Subcutaneous adipose tissue (tissue), 4 donors: Measurements from ENCODE around the gene CACNA1E. TPM values are rescaled to one million over a fixed set of nuclear protein-coding genes. Genes with fewer than 3 reads are reported as not detected.

Experiments used
- total RNA-seq, 4 donors: library from RNA; depleted of rRNA; stranded (reverse); fragments of >200 nt; gene quantifications; one replicate each; pipeline ENCODE4 v1.1.0, GENCODE V29; 2016
- TF ChIP-seq, protein P1 (sequence below): fragments of 450-650 bp; IDR thresholded peaks from one replicate; pipeline ENCODE4 v1.5.1; 2016; ENCODE audit warnings: low read depth, mild to moderate bottlenecking, control low read depth, antibody characterized with exemption, moderate library complexity

Gene CACNA1E
- total RNA-seq, 4 donors from 2014 or later = 0.16 to 0.19 TPM; not detected in 2

- TF ChIP-seq, protein P1, sequence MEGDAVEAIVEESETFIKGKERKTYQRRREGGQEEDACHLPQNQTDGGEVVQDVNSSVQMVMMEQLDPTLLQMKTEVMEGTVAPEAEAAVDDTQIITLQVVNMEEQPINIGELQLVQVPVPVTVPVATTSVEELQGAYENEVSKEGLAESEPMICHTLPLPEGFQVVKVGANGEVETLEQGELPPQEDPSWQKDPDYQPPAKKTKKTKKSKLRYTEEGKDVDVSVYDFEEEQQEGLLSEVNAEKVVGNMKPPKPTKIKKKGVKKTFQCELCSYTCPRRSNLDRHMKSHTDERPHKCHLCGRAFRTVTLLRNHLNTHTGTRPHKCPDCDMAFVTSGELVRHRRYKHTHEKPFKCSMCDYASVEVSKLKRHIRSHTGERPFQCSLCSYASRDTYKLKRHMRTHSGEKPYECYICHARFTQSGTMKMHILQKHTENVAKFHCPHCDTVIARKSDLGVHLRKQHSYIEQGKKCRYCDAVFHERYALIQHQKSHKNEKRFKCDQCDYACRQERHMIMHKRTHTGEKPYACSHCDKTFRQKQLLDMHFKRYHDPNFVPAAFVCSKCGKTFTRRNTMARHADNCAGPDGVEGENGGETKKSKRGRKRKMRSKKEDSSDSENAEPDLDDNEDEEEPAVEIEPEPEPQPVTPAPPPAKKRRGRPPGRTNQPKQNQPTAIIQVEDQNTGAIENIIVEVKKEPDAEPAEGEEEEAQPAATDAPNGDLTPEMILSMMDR = no peak
Measured at GRCh38 chr1:181583598-181583997, 100.3 kb downstream of the CACNA1E start.

DNA sequence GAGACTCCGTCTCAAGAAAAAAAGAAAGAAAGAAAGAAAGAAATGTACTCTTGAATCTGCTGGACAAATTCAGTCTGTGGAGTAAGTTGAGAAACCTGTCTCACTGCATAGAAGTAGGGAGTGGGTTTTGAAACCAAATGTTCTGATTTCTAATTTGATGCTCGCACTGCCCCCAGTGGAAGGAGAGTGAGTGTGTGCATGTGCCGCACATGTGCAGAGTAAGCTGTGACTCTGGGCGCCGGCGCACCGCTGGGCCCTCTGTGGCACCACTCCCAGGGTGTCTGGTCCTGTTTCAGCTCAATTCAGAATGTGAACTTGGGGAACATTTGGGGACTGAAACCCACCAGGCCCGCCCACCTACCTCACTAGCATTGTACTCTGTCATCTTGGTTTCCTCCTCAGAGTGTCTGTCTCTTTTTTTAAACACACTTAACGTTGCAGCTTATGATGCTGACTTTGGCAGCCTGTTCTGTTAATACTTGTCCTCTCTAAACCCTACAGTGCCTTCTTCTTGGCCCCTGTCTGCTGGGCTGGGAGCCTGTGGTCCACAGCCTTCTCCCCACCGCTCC lies 104.6 kb downstream of the CACNA1E start:
- TF ChIP-seq, protein P1 = no peak

DNA sequence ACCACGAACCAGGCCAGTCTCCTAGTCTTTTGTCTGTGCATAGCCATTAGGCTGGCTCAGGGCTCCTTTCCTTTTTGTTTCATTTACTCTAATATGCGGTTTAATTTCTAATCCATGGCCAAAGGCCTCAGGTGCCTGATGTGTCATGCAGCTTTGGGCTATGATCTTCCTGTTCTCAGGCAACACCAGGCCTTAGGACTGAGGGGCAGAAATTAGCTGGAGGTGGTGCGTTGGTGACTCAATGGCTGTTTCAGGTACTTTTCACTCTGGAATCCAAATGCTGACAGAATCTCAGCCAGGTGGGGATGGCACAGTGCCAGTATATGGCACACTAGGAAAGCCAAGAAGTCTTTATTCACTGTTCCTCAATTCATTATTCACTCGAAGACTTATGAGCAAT lies 105.3 kb downstream of the CACNA1E start:
- TF ChIP-seq, protein P1 = no peak

- TF ChIP-seq, protein P1 = no peak
Measured at GRCh38 chr1:181592255-181592859, 109.0 kb downstream of the CACNA1E start.

DNA sequence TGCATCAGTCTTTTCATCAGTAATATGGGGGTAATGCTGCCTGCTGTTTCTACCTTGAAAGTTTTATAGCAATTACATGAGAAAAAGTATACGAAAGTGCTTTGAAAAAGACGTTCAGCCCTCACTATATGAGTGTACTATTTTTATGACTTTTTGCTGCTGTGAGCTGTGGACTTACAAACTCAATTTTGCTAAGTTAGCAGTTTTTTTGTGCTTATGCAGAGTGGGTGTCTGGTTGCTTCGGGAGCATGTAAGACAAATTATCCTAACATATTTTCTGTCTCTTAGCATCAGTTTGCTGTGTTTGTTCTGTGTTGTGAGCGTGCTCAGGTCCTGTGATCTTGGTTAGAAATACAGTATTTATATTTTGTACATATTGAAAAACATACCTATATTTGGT lies 109.7 kb downstream of the CACNA1E start:
- TF ChIP-seq, protein P1 = no peak

DNA sequence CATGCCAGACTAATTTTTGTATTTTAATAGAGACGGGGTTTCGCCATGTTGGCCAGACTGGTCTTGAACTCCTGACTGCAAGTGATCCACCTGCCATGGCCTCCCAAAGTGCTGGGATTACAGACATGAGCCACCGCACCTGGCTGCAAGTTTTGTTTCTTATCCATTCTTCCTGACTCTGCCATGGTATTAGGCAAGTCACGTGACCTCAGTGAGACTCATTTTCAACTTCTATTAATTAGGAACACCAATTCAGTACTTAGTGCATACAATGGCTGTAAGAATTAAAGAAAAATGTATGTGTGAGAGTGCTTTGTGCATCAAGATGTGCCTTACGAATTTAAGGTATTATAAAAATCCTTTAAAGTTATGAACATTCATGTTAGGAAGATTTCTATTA lies 111.2 kb downstream of the CACNA1E start:
- TF ChIP-seq, protein P1 = no peak

DNA sequence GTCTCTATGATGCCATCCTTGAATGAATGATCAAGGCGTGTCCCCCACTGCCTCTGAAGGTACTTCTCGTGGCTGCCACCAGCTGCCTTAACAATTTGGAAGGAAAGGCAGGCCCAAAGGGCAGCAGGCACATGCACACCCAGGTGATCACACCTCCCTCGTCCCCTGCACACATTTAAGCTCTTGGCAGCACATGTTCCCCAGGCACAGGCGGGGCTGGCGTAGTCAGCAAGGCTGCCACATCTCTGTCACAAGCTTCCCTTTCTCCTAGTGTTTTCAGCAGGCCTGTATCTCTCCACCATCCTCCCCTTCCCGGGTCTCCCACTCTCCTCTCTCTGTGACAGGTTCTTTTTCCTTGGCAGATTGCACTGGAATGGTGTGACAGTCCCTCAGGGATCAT lies 111.9 kb downstream of the CACNA1E start:
- TF ChIP-seq, protein P1 = no peak
